GM18867 (cell line): ENCODE results near the gene VENTX.

Source experiments
- ATAC-seq: cut with Tn5 transposase; IDR thresholded peaks from one replicate; pipeline ENCODE4 v1.9.1; 2021; ENCODE audit warnings: mild to moderate bottlenecking, moderate library complexity; ENCODE audit not compliant: unreplicated experiment

The VENTX gene

DNA sequence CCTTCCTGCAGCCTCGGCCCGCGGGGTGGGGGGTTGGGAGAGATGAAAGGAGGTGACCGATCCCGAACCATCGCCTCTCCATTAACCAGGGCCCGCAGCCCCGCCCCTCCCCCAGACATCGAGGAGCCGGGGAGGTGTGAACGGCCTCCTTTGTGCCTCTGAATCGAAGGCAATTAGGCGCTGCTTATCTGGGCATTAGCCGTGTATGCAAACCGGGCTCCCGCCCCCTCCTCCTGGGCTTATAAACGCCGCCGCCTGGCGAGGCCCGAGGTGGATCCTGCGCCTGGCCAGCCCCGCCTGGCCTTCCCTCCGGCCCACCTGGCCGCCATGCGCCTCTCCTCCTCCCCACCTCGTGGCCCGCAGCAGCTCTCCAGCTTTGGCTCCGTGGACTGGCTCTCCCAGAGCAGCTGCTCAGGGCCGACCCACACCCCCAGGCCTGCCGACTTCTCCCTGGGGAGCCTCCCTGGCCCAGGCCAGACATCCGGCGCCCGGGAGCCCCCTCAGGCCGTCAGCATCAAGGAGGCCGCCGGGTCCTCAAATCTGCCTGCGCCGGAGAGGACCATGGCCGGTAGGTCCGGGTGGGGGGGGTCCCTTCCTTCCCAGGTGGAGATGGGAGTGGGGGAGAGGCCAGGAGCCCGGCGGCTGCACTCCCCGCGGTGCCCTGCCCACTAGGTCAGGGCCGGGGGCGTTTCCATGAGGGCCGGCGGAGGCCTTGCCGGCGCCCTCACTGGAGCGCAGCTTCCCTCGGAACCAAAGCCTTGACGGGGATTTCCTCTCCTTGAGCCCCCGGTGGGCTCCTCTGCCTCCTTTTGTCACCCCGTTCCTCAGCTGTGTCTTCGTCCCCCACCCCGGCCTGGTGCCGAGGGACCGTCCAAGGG is at the start of gene VENTX:
TSS of gene VENTX (plus strand) at position 268 of the 878 bp plus-strand sequence. CDS start at position 328, 60 bp downstream.
- ATAC-seq, result no peak

GRCh38 chr10:133187906-133188681 is 49.6 kb upstream of the VENTX start:
- ATAC-seq, result no peak

GRCh38 chr10:133189256-133189655 is 48.4 kb upstream of the VENTX start:
- ATAC-seq, result no peak

DNA sequence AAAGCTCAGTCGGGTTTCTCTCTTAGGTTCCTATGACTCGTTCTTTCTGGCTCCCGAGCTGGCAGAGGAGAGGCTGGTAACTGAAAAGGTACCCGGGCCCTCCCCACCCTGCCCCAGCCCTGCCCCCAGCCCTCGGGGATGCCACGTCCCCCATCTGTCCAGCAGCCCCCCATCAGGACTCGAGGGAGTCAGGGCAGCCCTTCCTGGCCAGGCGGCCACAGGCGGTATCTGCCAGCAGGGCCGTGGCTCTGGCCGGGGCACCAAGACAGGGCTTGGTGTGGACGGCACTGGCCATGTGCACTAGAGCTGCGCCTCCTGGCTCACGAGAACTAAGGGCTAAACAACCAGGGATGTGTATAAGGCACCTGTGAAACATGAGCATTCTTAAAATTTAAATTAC is 47.9 kb upstream of the VENTX start:
- ATAC-seq, result no peak

DNA sequence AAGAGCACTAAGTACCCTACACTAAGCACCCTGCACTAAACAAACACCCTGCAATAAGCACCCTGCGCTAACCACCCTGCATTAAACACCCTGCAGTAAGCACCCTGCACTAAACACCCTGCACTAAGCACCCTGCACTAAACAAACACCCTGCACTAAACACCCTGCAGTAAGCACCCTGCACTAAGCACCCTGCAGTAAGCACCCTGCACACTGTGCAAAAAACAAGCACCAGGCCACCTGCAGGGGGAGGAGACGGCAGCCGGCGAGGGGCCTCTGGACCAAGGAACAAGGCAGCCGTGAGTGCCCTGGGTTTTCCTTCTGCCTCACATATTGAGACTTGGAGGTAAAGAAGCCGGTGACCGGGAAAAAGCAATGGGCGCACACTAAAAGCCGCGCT is 47.4 kb upstream of the VENTX start:
- ATAC-seq, result no peak

DNA sequence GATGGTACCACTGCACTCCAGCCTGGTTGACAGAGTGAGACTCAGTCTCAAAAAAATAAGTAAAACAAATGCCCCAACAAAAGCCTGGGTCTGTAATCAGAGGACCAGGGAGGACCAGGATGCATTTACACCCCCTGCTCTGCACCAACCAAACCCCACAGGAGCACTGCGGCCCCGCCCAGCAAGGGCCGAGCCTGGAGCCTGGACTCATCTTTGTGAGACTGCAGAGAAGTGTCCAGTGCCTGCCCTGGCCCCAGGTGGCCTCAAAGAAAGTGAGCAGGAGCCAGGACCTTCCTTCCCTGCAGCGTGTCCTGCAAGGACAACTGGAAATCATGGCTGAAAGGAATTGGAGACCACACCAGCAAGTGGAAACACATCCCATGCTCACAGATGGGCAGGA is 46.0 kb upstream of the VENTX start:
- no peak for ATAC-seq

DNA sequence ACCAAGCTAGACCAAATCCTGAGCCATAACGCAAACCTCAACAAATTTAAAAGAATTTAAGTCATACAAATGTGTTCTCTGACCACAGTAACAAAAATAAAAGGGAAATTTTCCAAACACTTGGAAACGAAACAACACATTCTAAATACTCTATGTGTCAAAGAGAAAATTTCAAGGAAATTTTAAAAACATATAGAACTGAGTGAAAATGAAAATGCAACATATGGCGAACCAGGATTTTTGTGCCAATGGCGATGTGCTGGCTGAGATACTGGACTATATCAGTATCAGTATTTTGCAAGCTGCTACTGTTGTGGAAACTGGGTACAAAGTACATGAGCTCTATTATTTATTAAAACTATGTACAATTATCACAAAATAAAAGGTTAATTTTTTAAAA is 43.5 kb upstream of the VENTX start:
- no peak for ATAC-seq

GRCh38 chr10:133195096-133195495 is 42.6 kb upstream of the VENTX start:
- ATAC-seq, result no peak

GRCh38 chr10:133195611-133196010 is 42.0 kb upstream of the VENTX start:
- no peak for ATAC-seq

DNA sequence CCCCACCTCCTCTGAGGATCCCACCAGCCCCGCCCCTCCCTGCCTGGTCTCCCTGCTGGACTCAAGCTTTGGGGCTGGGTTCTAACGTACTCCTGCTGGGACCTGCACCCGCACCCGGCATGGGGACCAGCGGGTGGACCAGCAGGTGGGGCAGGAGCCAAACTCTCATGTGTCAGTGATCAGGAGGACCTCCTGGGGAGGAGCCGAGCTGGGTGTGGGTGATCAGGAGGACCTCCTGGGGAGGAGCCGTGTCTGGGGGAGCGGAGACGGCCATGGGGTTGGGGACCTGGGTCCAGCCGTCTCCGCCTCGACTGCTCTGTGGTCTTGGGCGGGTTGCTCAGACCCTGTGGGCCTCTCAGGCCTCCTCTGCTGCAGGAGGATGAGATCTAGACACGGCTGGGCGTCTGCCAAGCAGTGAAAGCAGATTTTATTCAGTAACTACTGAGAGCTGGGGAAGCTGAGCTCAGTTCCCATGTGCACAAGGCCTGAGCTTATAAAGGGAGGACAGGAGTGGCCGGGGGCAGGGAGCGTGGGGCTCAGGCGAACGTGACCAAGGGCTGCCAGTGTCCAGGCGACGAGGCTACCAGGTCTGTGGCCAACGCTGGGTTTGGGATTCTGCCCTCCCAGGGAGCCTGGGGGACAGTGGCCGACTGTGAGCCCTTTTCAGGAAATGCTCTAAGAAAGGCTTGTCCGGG is 41.3 kb upstream of the VENTX start:
- no peak for ATAC-seq

- ATAC-seq, result no peak
These were observed 40.5 kb upstream of the VENTX start for GRCh38 chr10:133196936-133197758.

- no peak for ATAC-seq
These were observed 39.9 kb upstream of the VENTX start for GRCh38 chr10:133197786-133198185.

DNA sequence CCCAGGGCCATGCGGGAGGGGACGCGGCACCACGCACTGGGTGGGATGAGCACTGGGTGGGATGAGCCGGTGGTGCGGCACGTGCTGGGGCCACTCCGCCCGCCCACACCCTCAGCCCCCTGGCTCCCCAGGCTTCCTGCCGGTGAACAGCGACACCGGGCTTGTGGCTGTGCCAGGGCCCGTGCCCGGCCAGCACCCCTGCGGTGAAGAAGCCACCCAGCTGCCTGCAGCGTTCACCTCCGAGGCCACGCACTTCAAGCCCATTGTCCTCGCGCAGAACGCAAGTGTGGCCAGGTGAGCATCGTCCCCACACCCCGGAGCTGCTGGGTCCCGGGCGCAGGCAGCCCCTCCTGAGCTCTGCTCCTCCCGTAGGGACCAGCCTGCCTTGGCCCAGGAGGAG is 39.4 kb upstream of the VENTX start:
- no peak for ATAC-seq

- ATAC-seq, result no peak
These were observed 38.8 kb upstream of the VENTX start for GRCh38 chr10:133198621-133199487.

DNA sequence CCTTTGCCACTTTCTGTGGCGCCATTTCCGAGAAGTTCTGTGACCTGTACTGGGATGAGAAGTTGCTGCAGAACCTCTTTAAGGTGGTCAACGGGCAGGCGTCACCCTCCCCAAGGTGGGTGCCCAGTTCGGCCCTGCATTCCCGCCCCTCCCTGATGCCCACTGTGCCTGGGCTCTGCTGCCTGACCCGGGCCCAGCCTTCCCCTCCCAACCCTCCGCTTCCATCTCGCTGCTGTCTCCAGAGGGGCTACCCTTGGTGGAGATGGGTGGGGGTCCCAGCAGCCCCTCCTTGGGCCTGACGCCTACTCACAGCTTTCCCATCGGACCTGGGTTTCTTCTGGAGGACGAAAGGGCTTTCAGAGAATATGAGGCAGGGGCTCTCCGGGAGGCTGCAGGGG is 38.2 kb upstream of the VENTX start:
- no peak for ATAC-seq

DNA sequence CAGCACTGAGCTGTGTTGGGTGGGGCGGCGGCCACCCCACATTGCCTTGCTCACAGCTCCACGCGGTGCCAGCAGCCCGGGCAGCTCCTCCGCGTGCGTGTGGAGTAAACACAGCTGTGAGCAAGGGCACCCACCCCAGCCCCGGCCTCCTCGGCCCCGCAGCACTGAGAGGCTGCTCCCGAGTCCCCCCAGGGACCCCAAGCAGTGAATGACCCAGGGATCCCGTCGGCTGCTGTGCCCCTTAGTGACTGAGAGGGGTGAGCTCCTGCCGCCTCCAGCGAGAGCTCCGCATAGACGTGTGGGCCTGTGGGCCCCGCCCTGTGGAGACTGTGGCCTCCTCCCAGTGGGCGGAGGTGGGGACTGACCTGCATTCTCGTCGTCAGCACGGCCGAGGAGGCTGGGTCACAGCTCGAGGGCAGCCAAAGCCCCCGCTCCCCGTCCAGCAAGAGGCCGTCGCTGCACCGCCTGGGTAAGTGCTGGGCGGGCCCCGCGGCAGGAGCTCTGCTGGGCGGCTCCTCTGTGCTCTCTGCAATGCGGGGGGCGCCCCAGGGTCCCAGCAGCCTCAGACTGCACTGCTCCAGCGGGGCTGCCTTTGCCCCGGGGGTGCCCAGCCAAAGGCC is 37.6 kb upstream of the VENTX start:
- no peak for ATAC-seq

GRCh38 chr10:133200621-133201031 is 37.0 kb upstream of the VENTX start:
- ATAC-seq, result no peak

GRCh38 chr10:133201151-133201947 is 36.3 kb upstream of the VENTX start:
- ATAC-seq, result no peak
